Activated naive CD4-positive, alpha-beta T cell treated with anti-CD3 and anti-CD28 coated beads, Interleukin-2, amount 50 U/mL, for 24 hours (primary cell): Measurements from ENCODE around the gene HACD2.
A peak's percentile ranks its signal among the peaks of the same experiment; 100 is the strongest.

ENCODE experiments used
- H3K27ac Mint-ChIP-seq: one replicate; pipeline ENCODE4 v1.8.0; 2021; ENCODE audit warnings: mild to moderate bottlenecking, mixed read lengths
- H3K27me3 Mint-ChIP-seq: one replicate; pipeline ENCODE4 v1.8.0; 2021; ENCODE audit warnings: mixed read lengths
- H3K36me3 Mint-ChIP-seq: one replicate; pipeline ENCODE4 v1.8.0; 2021; ENCODE audit warnings: mixed read lengths
- H3K4me1 Mint-ChIP-seq: one replicate; pipeline ENCODE4 v1.8.0; 2021; ENCODE audit warnings: mixed read lengths
- H3K4me3 Mint-ChIP-seq: one replicate; pipeline ENCODE4 v1.8.0; 2021; ENCODE audit warnings: mild to moderate bottlenecking, mixed read lengths
- H3K9me3 Mint-ChIP-seq: one replicate; pipeline ENCODE4 v1.8.0; 2021; ENCODE audit warnings: mixed read lengths

Gene HACD2

GRCh38 chr3:123595396-123596180 is 10.7 kb upstream of the HACD2 start:
- peaks cover 7% of the 10 kb centered on the region for H3K9me3 Mint-ChIP-seq
- H3K36me3 Mint-ChIP-seq = peaks cover 23% of the 10 kb centered on the region
- no peak overlapping the region for H3K27ac Mint-ChIP-seq
- no peaks in the 10 kb centered on the region for H3K4me1 Mint-ChIP-seq
- H3K4me3 Mint-ChIP-seq = no peak overlapping the region
- H3K27me3 Mint-ChIP-seq = no peaks in the 10 kb centered on the region

DNA sequence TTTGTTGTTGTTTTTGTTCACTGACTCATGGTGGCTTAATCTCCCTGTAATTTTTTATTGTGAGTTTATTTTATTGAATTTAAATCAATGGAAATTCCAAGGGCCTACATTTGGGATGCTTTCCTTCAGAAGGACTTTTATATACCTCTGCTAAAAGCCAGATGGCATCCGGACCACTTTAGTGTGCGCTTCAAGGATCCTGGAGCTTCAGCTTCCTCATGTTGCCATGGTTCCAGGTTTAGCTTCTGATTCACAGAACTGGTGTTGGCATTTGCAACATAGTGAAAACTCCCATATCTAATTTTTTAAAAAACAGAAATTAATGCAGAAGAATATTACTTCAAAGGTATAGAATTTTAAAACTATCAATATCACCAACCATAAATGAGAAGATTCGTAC is 8.5 kb upstream of the HACD2 start:
- Mint-ChIP-seq H3K36me3 (peaks cover 20% of the 10 kb centered on the region), H3K4me1 (no peaks in the 10 kb centered on the region), H3K27ac (no peak overlapping the region)

DNA sequence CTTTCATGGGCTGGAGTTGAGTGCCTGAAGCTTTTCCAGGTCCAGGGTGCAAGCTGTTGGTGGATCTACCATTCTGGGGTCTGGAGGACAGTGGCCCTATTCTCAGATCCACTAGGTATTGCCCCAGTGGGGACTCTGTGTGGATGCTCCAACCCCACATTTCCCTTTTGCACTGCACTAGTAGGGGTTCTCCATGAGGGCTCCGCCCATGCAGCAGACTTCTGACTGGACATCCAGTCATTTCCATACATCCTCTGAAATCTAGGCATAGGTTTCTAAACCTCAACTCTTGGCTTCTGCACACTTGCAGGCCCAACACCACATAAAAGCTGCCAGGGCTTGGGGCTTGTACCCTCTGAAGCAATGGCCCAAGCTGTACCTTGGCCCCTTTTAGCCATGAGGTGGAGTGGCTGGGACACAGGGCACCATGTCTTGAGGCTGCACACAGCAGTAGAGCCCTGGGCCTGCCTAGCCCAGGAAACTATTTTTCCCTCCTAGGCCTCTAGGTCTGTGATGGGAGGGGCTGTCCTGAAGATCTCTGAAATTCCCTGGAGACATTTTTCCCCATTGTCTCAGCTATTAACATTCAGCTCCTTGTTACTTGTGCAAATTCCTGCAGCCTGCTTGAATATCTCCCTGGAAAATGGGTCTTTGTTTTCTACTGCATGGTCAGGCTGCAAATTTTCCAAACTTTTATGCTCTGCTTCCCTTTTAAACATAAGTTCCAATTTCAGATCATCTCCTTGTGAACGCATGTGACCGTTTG is 6.0 kb upstream of the HACD2 start:
- Mint-ChIP-seq H3K27me3 (no peaks in the 10 kb centered on the region), H3K27ac (no peak overlapping the region), H3K9me3 (peaks cover 7% of the 10 kb centered on the region), H3K4me1 (peaks cover 10% of the 10 kb centered on the region), H3K36me3 (peaks cover 22% of the 10 kb centered on the region), H3K4me3 (no peak overlapping the region)

More for the DNA sequence above, 8.5 kb upstream of the HACD2 start:
- Mint-ChIP-seq H3K9me3 (peaks cover 7% of the 10 kb centered on the region), H3K4me3 (no peak overlapping the region), H3K27me3 (no peaks in the 10 kb centered on the region)

GRCh38 chr3:123587401-123587800 is 2.5 kb upstream of the HACD2 start:
- no peaks in the 10 kb centered on the region for H3K27me3 Mint-ChIP-seq
- no peak overlapping the region for H3K27ac Mint-ChIP-seq
- peaks cover 7% of the 10 kb centered on the region for H3K9me3 Mint-ChIP-seq
- H3K36me3 Mint-ChIP-seq = peaks cover 18% of the 10 kb centered on the region
- H3K4me3 Mint-ChIP-seq = no peak overlapping the region
- peaks cover 28% of the 10 kb centered on the region for H3K4me1 Mint-ChIP-seq

- Mint-ChIP-seq H3K27ac (no peak overlapping the region), H3K27me3 (no peaks in the 10 kb centered on the region), H3K4me3 (peak overlapping the region; percentile 40), H3K4me1 (peaks cover 30% of the 10 kb centered on the region), H3K9me3 (peaks cover 7% of the 10 kb centered on the region), H3K36me3 (peaks cover 15% of the 10 kb centered on the region)
Measured at GRCh38 chr3:123586968-123587367, 2.1 kb upstream of the HACD2 start.

DNA sequence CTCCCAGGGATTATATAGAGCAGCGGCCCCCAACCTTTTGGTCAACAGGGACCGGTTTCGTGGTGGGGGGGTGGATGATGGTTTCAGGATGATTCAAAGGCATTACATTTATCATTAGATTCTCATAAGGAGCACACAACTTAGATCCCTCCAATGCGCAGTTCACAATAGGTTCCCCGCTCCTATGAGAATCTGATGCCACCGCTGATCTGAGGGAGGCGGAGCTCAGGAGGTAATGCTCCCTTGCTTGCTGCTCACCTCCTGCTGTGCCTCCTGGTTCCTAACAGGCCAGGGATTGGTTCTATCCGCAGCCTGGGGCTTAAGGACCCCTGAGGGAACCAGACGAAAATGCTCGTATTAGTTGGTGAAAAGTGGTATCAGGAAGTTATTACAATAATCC is 1.3 kb upstream of the HACD2 start:
- Mint-ChIP-seq H3K27me3 (no peaks in the 10 kb centered on the region), H3K4me3 (no peak overlapping the region), H3K27ac (no peak overlapping the region), H3K36me3 (peaks cover 12% of the 10 kb centered on the region), H3K9me3 (no peaks in the 10 kb centered on the region), H3K4me1 (peaks cover 30% of the 10 kb centered on the region)

- Mint-ChIP-seq H3K4me1 (peaks cover 30% of the 10 kb centered on the region), H3K27ac (peak overlapping the region; percentile 88), H3K4me3 (no peak overlapping the region)
Measured at GRCh38 chr3:123584284-123584987, 417 bp downstream of the HACD2 start.

DNA sequence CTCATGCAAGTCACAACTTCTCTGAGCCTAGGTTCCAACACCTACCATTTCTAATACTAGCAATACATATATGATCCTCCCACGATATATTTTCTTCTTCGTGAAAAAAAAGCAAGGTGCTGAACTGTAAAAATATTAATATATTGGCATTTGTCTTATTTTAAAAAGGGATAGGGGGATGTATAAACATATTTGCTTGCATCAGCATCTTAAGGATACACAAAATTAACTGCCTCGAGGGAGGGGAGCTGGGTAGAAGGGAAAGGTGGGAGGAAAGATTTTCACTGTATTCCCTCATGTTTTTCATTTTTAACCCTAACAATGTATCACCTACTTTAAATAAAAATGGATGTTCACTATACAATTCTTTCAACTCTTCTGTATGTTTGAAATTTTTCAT is 1.3 kb downstream of the HACD2 start:
- H3K4me3 Mint-ChIP-seq = no peak overlapping the region
- no peaks in the 10 kb centered on the region for H3K27me3 Mint-ChIP-seq
- no peaks in the 10 kb centered on the region for H3K9me3 Mint-ChIP-seq
- H3K4me1 Mint-ChIP-seq = peaks cover 30% of the 10 kb centered on the region
- H3K36me3 Mint-ChIP-seq = peaks cover 12% of the 10 kb centered on the region
- H3K27ac Mint-ChIP-seq = peak overlapping the region; percentile 88

More at GRCh38 chr3:123584284-123584987, 417 bp downstream of the HACD2 start:
- H3K27me3 Mint-ChIP-seq = no peaks in the 10 kb centered on the region
- H3K9me3 Mint-ChIP-seq = no peaks in the 10 kb centered on the region
- peaks cover 12% of the 10 kb centered on the region for H3K36me3 Mint-ChIP-seq

DNA sequence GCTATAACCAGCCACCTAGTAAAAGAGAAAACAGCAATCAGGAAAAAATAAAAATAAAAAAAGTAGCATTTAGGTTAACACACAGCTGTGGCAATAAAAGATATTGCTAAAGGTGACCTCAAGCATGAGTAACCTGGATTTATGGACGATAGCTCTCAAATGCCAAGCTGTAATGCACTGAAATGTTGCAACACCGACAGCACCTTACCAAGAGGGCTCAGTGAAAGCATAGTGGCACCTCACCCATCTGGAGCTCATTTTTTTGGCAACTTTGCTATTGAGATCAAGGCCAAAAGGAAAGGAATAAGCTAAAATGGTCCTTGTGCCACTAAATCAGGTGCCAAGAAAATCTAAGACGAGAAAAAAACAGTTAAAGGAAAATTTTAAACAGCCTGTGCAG is 2.5 kb downstream of the HACD2 start:
- H3K27me3 Mint-ChIP-seq = no peaks in the 10 kb centered on the region

GRCh38 chr3:123576122-123576521 is 8.7 kb downstream of the HACD2 start:
- Mint-ChIP-seq H3K9me3 (no peaks in the 10 kb centered on the region), H3K27me3 (no peaks in the 10 kb centered on the region), H3K36me3 (peaks cover 18% of the 10 kb centered on the region), H3K4me1 (peaks cover 29% of the 10 kb centered on the region), H3K27ac (no peak overlapping the region), H3K4me3 (no peak overlapping the region)

More for the DNA sequence above, 2.5 kb downstream of the HACD2 start:
- Mint-ChIP-seq H3K4me1 (peaks cover 30% of the 10 kb centered on the region), H3K36me3 (peaks cover 16% of the 10 kb centered on the region), H3K9me3 (no peaks in the 10 kb centered on the region), H3K27ac (no peak overlapping the region), H3K4me3 (no peak overlapping the region)

GRCh38 chr3:123571973-123572365 is 12.9 kb downstream of the HACD2 start:
- H3K4me1 Mint-ChIP-seq = peaks cover 32% of the 10 kb centered on the region
- peaks cover 8% of the 10 kb centered on the region for H3K36me3 Mint-ChIP-seq
- no peak overlapping the region for H3K27ac Mint-ChIP-seq
- H3K9me3 Mint-ChIP-seq = no peaks in the 10 kb centered on the region
- H3K4me3 Mint-ChIP-seq = no peak overlapping the region
- no peaks in the 10 kb centered on the region for H3K27me3 Mint-ChIP-seq

- H3K9me3 Mint-ChIP-seq = no peaks in the 10 kb centered on the region
- no peak overlapping the region for H3K27ac Mint-ChIP-seq
- H3K4me3 Mint-ChIP-seq = no peak overlapping the region
- no peaks in the 10 kb centered on the region for H3K27me3 Mint-ChIP-seq
- peaks cover 27% of the 10 kb centered on the region for H3K4me1 Mint-ChIP-seq
- H3K36me3 Mint-ChIP-seq = peaks cover 4% of the 10 kb centered on the region
Measured at GRCh38 chr3:123571264-123571972, 13.4 kb downstream of the HACD2 start.

DNA sequence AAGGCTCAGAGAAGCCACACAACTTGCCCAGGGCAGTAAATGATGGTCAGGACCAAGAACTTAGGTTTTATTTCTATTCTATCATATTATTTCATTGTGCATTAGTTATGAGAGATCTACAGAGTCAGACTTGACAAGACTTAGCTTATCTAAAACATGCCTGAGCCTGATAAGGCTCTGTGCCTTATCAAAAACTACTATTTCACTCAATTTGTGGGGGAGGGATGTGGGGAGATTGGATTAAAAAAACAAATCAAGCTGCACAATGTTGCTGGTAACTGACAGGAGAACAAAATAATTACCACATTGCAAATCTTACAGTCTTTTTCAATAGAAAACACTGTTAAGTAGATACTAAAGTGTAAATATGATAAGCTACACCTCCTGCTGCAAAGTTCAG is 16.0 kb downstream of the HACD2 start:
- no peaks in the 10 kb centered on the region for H3K27me3 Mint-ChIP-seq
- peaks cover 4% of the 10 kb centered on the region for H3K36me3 Mint-ChIP-seq
- H3K27ac Mint-ChIP-seq = no peak overlapping the region
- H3K4me3 Mint-ChIP-seq = no peak overlapping the region
- H3K4me1 Mint-ChIP-seq = peaks cover 17% of the 10 kb centered on the region
- H3K9me3 Mint-ChIP-seq = no peaks in the 10 kb centered on the region

GRCh38 chr3:123568034-123568433 is 16.8 kb downstream of the HACD2 start:
- no peak overlapping the region for H3K27ac Mint-ChIP-seq
- no peaks in the 10 kb centered on the region for H3K9me3 Mint-ChIP-seq
- H3K27me3 Mint-ChIP-seq = no peaks in the 10 kb centered on the region
- H3K4me3 Mint-ChIP-seq = no peak overlapping the region
- peaks cover 4% of the 10 kb centered on the region for H3K36me3 Mint-ChIP-seq
- H3K4me1 Mint-ChIP-seq = peaks cover 16% of the 10 kb centered on the region

- H3K4me1 Mint-ChIP-seq = peaks cover 12% of the 10 kb centered on the region
- peak overlapping the region; percentile 10 for H3K27ac Mint-ChIP-seq
- peaks cover 1% of the 10 kb centered on the region for H3K36me3 Mint-ChIP-seq
- no peaks in the 10 kb centered on the region for H3K27me3 Mint-ChIP-seq
- no peaks in the 10 kb centered on the region for H3K9me3 Mint-ChIP-seq
- H3K4me3 Mint-ChIP-seq = no peak overlapping the region
Measured at GRCh38 chr3:123564056-123564455, 20.8 kb downstream of the HACD2 start.
